Colon (tissue), 2 donors: Measurements from ENCODE around the gene ALB.

ENCODE experiments used
- FAIRE-seq: peaks from 2 replicates; lab custom pipeline; 2012; peaks lifted over from hg19 to GRCh38; lab: Jason Lieb, UNC
- donor health status: control.
- donor health status: control.

Gene ALB

GRCh38 chr4:73409012-73409862 is 5.2 kb downstream of the ALB start:
- no peak for FAIRE-seq

GRCh38 chr4:73409978-73410548 is 6.0 kb downstream of the ALB start:
- FAIRE-seq, result no peak

GRCh38 chr4:73410916-73411730 is 7.0 kb downstream of the ALB start:
- no peak for FAIRE-seq

- no peak for FAIRE-seq
Observed at GRCh38 chr4:73411731-73412414, 7.8 kb downstream of the ALB start.

- no peak for FAIRE-seq
Observed at GRCh38 chr4:73413294-73413755, 9.2 kb downstream of the ALB start.

GRCh38 chr4:73414936-73415271 is 10.8 kb downstream of the ALB start:
- no peak for FAIRE-seq

- FAIRE-seq, result no peak
Observed at GRCh38 chr4:73415807-73416238, 11.7 kb downstream of the ALB start.

- no peak for FAIRE-seq
Observed at GRCh38 chr4:73416423-73417087, 12.5 kb downstream of the ALB start.

- FAIRE-seq, result no peak
Observed at GRCh38 chr4:73417342-73417741, 13.3 kb downstream of the ALB start.

GRCh38 chr4:73417973-73418372 is 13.9 kb downstream of the ALB start:
- no peak for FAIRE-seq

GRCh38 chr4:73418677-73419076 is 14.6 kb downstream of the ALB start:
- no peak for FAIRE-seq

GRCh38 chr4:73419106-73420038 is 15.3 kb downstream of the ALB start:
- peak; percentile 14 for FAIRE-seq

- FAIRE-seq, result no peak
Observed at GRCh38 chr4:73420615-73421014, 16.5 kb downstream of the ALB start.

GRCh38 chr4:73421708-73422457 is 17.8 kb downstream of the ALB start:
- FAIRE-seq, result no peak

- no peak for FAIRE-seq
Observed at GRCh38 chr4:73422458-73422752, 18.3 kb downstream of the ALB start.

- no peak for FAIRE-seq
Observed at GRCh38 chr4:73423184-73423583, 19.1 kb downstream of the ALB start.

GRCh38 chr4:73426666-73427065 is 22.6 kb downstream of the ALB start:
- FAIRE-seq, result no peak

- FAIRE-seq, result no peak
Observed at GRCh38 chr4:73429118-73429517, 25.0 kb downstream of the ALB start.

- FAIRE-seq, result no peak
Observed at GRCh38 chr4:73429826-73430587, 25.9 kb downstream of the ALB start.
